Measurements from ENCODE around the gene UBE2O.
A peak's percentile ranks its signal among the peaks of the same experiment; 100 is the strongest.

The UBE2O gene

DNA sequence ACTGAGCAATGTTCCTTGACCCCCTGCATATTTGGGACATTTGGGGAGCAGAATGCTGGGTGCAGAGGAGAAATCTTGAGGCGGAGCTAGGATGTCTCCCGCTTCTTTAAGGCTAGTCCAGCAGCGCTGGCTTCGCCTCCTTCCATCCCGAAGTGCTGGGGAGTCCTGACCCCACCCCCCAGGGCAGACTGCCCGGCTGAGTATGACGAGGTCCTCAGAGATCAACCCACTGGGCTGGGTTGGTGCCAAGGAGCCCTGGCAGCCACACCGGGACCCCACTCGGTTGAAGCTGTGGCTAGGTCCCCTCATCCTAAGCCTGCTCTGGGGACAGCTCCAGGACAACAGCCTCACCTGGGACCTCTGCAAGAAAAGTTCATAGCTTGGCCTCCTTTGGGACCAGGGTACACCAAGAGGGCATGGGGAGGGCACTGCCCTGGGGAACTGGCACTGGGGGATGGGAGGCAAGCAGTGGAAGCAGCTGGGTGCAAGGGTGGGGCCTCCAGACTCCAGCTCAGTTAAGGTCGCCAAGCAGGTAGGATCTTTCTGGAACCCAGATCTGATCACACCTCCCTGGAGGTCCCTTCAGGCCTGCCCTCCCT is 37.3 kb upstream of the UBE2O start:
- H2AFZ ChIP-seq (ENCODE audit: low read length), result no peak overlapping the region
- H3K4me2 ChIP-seq (ENCODE audit: low read length), result no peak overlapping the region
- H3K9me2 ChIP-seq (ENCODE audit: low read depth, low read length), result no peaks in the 10 kb centered on the region
- H3K4me3 ChIP-seq (ENCODE audit: low read depth, low read length, poor library complexity, severe bottlenecking), result no peak overlapping the region
- no peaks in the 10 kb centered on the region for H3K36me3 ChIP-seq (ENCODE audit: insufficient read depth, low read length)
- no peak overlapping the region for H3K9ac ChIP-seq (ENCODE audit: low read length)
- H3K27me3 ChIP-seq (ENCODE audit: insufficient read depth, low read length), result no peaks in the 10 kb centered on the region
- no peak overlapping the region for H3K27ac ChIP-seq (ENCODE audit: low read depth, low read length, poor library complexity, severe bottlenecking)
- no peak for TF ChIP-seq EZH2 (IDR thresholded peaks at IDR 0.05; ENCODE audit: borderline replicate concordance, low read length)
- TF ChIP-seq, protein P1, sequence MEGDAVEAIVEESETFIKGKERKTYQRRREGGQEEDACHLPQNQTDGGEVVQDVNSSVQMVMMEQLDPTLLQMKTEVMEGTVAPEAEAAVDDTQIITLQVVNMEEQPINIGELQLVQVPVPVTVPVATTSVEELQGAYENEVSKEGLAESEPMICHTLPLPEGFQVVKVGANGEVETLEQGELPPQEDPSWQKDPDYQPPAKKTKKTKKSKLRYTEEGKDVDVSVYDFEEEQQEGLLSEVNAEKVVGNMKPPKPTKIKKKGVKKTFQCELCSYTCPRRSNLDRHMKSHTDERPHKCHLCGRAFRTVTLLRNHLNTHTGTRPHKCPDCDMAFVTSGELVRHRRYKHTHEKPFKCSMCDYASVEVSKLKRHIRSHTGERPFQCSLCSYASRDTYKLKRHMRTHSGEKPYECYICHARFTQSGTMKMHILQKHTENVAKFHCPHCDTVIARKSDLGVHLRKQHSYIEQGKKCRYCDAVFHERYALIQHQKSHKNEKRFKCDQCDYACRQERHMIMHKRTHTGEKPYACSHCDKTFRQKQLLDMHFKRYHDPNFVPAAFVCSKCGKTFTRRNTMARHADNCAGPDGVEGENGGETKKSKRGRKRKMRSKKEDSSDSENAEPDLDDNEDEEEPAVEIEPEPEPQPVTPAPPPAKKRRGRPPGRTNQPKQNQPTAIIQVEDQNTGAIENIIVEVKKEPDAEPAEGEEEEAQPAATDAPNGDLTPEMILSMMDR (IDR thresholded peaks at IDR 0.05; ENCODE audit: low read length), result no peak
- H3K9me3 ChIP-seq (ENCODE audit: low read length), result no peaks in the 10 kb centered on the region
- H3K79me2 ChIP-seq (ENCODE audit: insufficient read depth, low read length), result no peaks in the 10 kb centered on the region
- H3F3A ChIP-seq (ENCODE audit: insufficient read depth, low read length), result no peaks in the 10 kb centered on the region
- peaks cover 45% of the 10 kb centered on the region for H3K4me1 ChIP-seq (ENCODE audit: insufficient read depth, low read length, severe bottlenecking)
- H4K20me1 ChIP-seq (ENCODE audit: insufficient read depth, low read length), result no peaks in the 10 kb centered on the region

GRCh38 chr17:76487451-76488192 is 34.7 kb upstream of the UBE2O start:
- peaks cover 43% of the 10 kb centered on the region for H3K4me1 ChIP-seq (ENCODE audit: insufficient read depth, low read length, severe bottlenecking)
- H2AFZ ChIP-seq (ENCODE audit: low read length), result no peak overlapping the region
- no peaks in the 10 kb centered on the region for H3K36me3 ChIP-seq (ENCODE audit: insufficient read depth, low read length)
- no peak overlapping the region for H3K4me3 ChIP-seq (ENCODE audit: low read depth, low read length, poor library complexity, severe bottlenecking)
- no peaks in the 10 kb centered on the region for H3K9me3 ChIP-seq (ENCODE audit: low read length)
- H3K27me3 ChIP-seq (ENCODE audit: insufficient read depth, low read length), result no peaks in the 10 kb centered on the region
- H3F3A ChIP-seq (ENCODE audit: insufficient read depth, low read length), result no peaks in the 10 kb centered on the region
- no peaks in the 10 kb centered on the region for H4K20me1 ChIP-seq (ENCODE audit: insufficient read depth, low read length)
- H3K4me2 ChIP-seq (ENCODE audit: low read length), result no peak overlapping the region
- H3K79me2 ChIP-seq (ENCODE audit: insufficient read depth, low read length), result no peaks in the 10 kb centered on the region
- H3K9me2 ChIP-seq (ENCODE audit: low read depth, low read length), result no peaks in the 10 kb centered on the region
- H3K27ac ChIP-seq (ENCODE audit: low read depth, low read length, poor library complexity, severe bottlenecking), result no peak overlapping the region
- no peak overlapping the region for H3K9ac ChIP-seq (ENCODE audit: low read length)
- TF ChIP-seq, protein P1 (IDR thresholded peaks at IDR 0.05; ENCODE audit: low read length), result no peak
- TF ChIP-seq EZH2 (IDR thresholded peaks at IDR 0.05; ENCODE audit: borderline replicate concordance, low read length), result no peak

DNA sequence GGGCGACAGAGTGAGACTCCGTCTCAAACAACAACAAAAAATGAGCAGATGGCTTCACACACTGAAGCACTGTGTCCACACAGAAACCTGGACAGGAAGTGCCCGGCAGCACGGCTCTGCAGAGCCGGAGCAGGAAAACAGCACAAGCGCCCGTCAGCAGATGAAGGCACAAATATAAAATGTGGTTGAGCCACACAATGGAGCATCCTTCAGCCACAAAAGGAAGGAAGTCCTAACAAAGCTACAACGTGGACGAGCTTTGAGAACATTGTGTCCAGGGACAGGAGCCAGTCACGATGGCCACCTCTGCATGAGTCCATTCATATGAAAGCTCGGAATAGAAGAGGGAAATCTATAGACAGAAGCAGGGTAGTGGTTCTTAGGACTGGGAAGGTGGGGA is 32.6 kb upstream of the UBE2O start:
- H3K9me3 ChIP-seq (ENCODE audit: low read length), result no peaks in the 10 kb centered on the region
- H3K27me3 ChIP-seq (ENCODE audit: insufficient read depth, low read length), result no peaks in the 10 kb centered on the region
- H3K79me2 ChIP-seq (ENCODE audit: insufficient read depth, low read length), result no peaks in the 10 kb centered on the region
- no peak overlapping the region for H3K9ac ChIP-seq (ENCODE audit: low read length)
- no peak overlapping the region for H2AFZ ChIP-seq (ENCODE audit: low read length)
- no peak overlapping the region for H3K4me2 ChIP-seq (ENCODE audit: low read length)
- H3K4me1 ChIP-seq (ENCODE audit: insufficient read depth, low read length, severe bottlenecking), result peaks cover 51% of the 10 kb centered on the region
- H3K9me2 ChIP-seq (ENCODE audit: low read depth, low read length), result no peaks in the 10 kb centered on the region
- H3K27ac ChIP-seq (ENCODE audit: low read depth, low read length, poor library complexity, severe bottlenecking), result peak overlapping the region; percentile 61
- no peaks in the 10 kb centered on the region for H3F3A ChIP-seq (ENCODE audit: insufficient read depth, low read length)
- H3K36me3 ChIP-seq (ENCODE audit: insufficient read depth, low read length), result no peaks in the 10 kb centered on the region
- no peak overlapping the region for H3K4me3 ChIP-seq (ENCODE audit: low read depth, low read length, poor library complexity, severe bottlenecking)
- TF ChIP-seq, protein P1 (IDR thresholded peaks at IDR 0.05; ENCODE audit: low read length), result no peak
- no peak for TF ChIP-seq EZH2 (IDR thresholded peaks at IDR 0.05; ENCODE audit: borderline replicate concordance, low read length)
- no peaks in the 10 kb centered on the region for H4K20me1 ChIP-seq (ENCODE audit: insufficient read depth, low read length)

Data from OCI-LY1 (cell line).